GM12878 (cell line): ENCODE results near the gene APOBEC3C. TPM values are rescaled to one million over a fixed set of nuclear protein-coding genes. Genes with fewer than 3 reads are reported as not detected.

Experiments
- ATAC-seq: fragments of 200-7000 bp; cut with Tn5 transposase; 3 replicates; pipeline ENCODE4 v1.9.1; 2020; ENCODE audit warnings: mild to moderate bottlenecking, moderate library complexity
- BruUV-seq: library from RNA; stranded (reverse); fragments of 400-500 nt; replicated peaks from 2 replicates; lab custom pipeline; 2021; lab: Mats Ljungman, UMichigan
- CTCF ChIA-PET: fragments of 300-600 bp; sonication (Branson Sonifier 250); formaldehyde crosslinking; extraction: SDS; loops from one replicate; lab custom pipeline; 2021; ENCODE audit warnings: inconsistent platforms; lab: Yijun Ruan, JAX
- POLR2A ChIA-PET: fragments of 350-600 bp; formaldehyde crosslinking; extraction: SDS; loops from one replicate; lab custom pipeline; 2021; ENCODE audit warnings: inconsistent platforms; lab: Charles Lee
- RAD21 ChIA-PET: fragments of 300-600 bp; sonication (Branson Sonifier 250); formaldehyde crosslinking; loops from one replicate; lab custom pipeline; 2023; ENCODE audit warnings: antibody characterized with exemption; ENCODE audit not compliant: unreplicated experiment; lab: Charles Lee
- SMC1A ChIA-PET: fragments of 300-600 bp; sonication (Branson Sonifier 250); formaldehyde crosslinking; loops from one replicate; lab custom pipeline; 2023; ENCODE audit not compliant: unreplicated experiment, uncharacterized antibody; lab: Charles Lee
- DNase-seq: peaks from one replicate; pipeline ENCODE4 v3.0.0-alpha.2; 2011; ENCODE audit warnings: low read depth, low spot score
- FAIRE-seq: peaks from 3 replicates; lab custom pipeline; 2011; peaks lifted over from hg19 to GRCh38; lab: Jason Lieb, UNC
- H2AFZ ChIP-seq: 2 replicates; pipeline ENCODE4 v1.6.0; 2011; ENCODE audit warnings: low read depth, low read length, control low read depth; ENCODE audit not compliant: control insufficient read depth
- H3K27ac ChIP-seq: 2 replicates; pipeline ENCODE4 v1.5.1; 2011; ENCODE audit warnings: control low read depth; ENCODE audit not compliant: control insufficient read depth, insufficient read depth
- H3K27me3 ChIP-seq, 2 experiments: replicated peaks in 1 of 2; 2 replicates each; pipeline versions ENCODE4 v1.6.0 to v1.6.1; 2011; ENCODE audit warnings: low read length in 1 of 2; ENCODE audit not compliant: control insufficient read depth in 2 of 2, insufficient read depth in 2 of 2
- H3K36me3 ChIP-seq, 2 experiments: 2 replicates each; pipeline ENCODE4 v1.5.1; 2011; ENCODE audit warnings: low read length in 1 of 2; ENCODE audit not compliant: control insufficient read depth in 2 of 2, insufficient read depth in 2 of 2
- H3K4me1 ChIP-seq: 2 replicates; pipeline ENCODE4 v1.6.1; 2011; ENCODE audit warnings: mild to moderate bottlenecking, low read length, moderate library complexity, mixed read lengths; ENCODE audit not compliant: control insufficient read depth, insufficient read depth
- H3K4me2 ChIP-seq: 2 replicates; pipeline ENCODE4 v1.6.0; 2011; ENCODE audit warnings: control low read depth; ENCODE audit not compliant: control insufficient read depth, insufficient read depth
- H3K4me3 ChIP-seq: fragments of 200-600 bp; sonication (generic); 2 replicates; pipeline ENCODE4 v1.5.1; 2016
- H3K79me2 ChIP-seq: 2 replicates; pipeline ENCODE4 v1.6.0; 2011; ENCODE audit warnings: low read length; ENCODE audit not compliant: control insufficient read depth, insufficient read depth
- H3K9ac ChIP-seq: 2 replicates; pipeline ENCODE4 v1.8.0; 2011; ENCODE audit warnings: low read length, control low read depth, mixed read lengths; ENCODE audit not compliant: control insufficient read depth, insufficient read depth
- H3K9me3 ChIP-seq: replicated peaks from 3 replicates; pipeline ENCODE4 v1.5.1; 2011; ENCODE audit warnings: mild to moderate bottlenecking, low read length; ENCODE audit not compliant: control insufficient read depth, insufficient read depth
- H4K20me1 ChIP-seq: 2 replicates; pipeline ENCODE4 v1.6.0; 2011; ENCODE audit not compliant: control insufficient read depth, insufficient read depth
- ATF7 ChIP-seq: fragments of 450-650 bp; IDR thresholded peaks from 2 replicates; pipeline ENCODE4 v1.6.1; 2016; ENCODE audit warnings: low read depth, mild to moderate bottlenecking
- GABPA ChIP-seq: IDR thresholded peaks from 2 replicates; pipeline ENCODE4 v1.6.1; 2014; ENCODE audit warnings: antibody characterized with exemption, low read depth, mild to moderate bottlenecking, inconsistent platforms
- KAT2A ChIP-seq: conservative IDR thresholded peaks from 2 replicates; pipeline ENCODE4 v1.6.1; 2011; ENCODE audit warnings: low read depth, low read length; ENCODE audit not compliant: control insufficient read depth
- KLF5 ChIP-seq: fragments of 450-650 bp; IDR thresholded peaks from 2 replicates; pipeline ENCODE4 v1.6.1; 2014; ENCODE audit warnings: mild to moderate bottlenecking; ENCODE audit not compliant: partially characterized antibody
- POLR2AphosphoS5 ChIP-seq: IDR thresholded peaks from 2 replicates; pipeline ENCODE4 v1.6.1; 2011; ENCODE audit warnings: mild to moderate bottlenecking, low read length, inconsistent platforms
- SMAD5 ChIP-seq: IDR thresholded peaks from 2 replicates; pipeline ENCODE4 v1.6.1; 2016; ENCODE audit warnings: antibody characterized with exemption, low read depth
- ZBED1 ChIP-seq: IDR thresholded peaks from 2 replicates; pipeline ENCODE4 v1.6.1; 2016; ENCODE audit warnings: borderline replicate concordance
- WGBS: methylation state at CpG from one replicate; pipeline ENCODE4 v1.1.6; 2016; ENCODE audit warnings: low lambda C conversion rate; ENCODE audit not compliant: insufficient replicate concordance, insufficient coverage; ENCODE audit errors: missing lambda C conversion rate; 5-methylcytosine and 5-hydroxymethylcytosine counted together
- in situ Hi-C: fragments of 300-500 bp; cut with MboI; formaldehyde crosslinking; loops from 9 replicates; pipeline ENCODE4 v1.14.3; 2018; ENCODE audit warnings: mixed read lengths
- intact Hi-C: fragments of 100-400 bp; cut with micrococcal nuclease; formaldehyde crosslinking; loops from one replicate; pipeline ENCODE4 v1.14.2; 2022; ENCODE audit not compliant: unreplicated experiment
- polyA plus RNA-seq, 11 experiments: library from polyadenylated mRNA; depleted of rRNA in 4 of 11; unstranded in 6 of 11; stranded (reverse) in 5 of 11; fragments of >200 nt; fragmentation: Nextera tagmentation in 4 of 11; fragmentation: Illumina TruSeq in 1 of 11; extraction: Ambion mirVana in 4 of 11; extraction: Trizol in 1 of 11; gene quantifications; 1 replicate in 1 of 11; 2 replicates in 10 of 11; pipeline versions ENCODE4 v1.2.1 to v1.2.3, GENCODE V29; 2011 to 2016; ENCODE audit warnings: inconsistent platforms in 2 of 11, missing spikeins in 2 of 11, low read depth in 1 of 11
- total RNA-seq, 4 experiments: library from RNA; depleted of rRNA in 3 of 4; stranded (reverse); fragments of >200 nt in 3 of 4; fragmentation: Illumina TruSeq in 1 of 4; extraction: Trizol in 1 of 4; gene quantifications; 2 replicates each; pipeline versions ENCODE4 v1.2.1 to v1.2.3, GENCODE V29; 2013 to 2021
- TF ChIP-seq, protein P1 (sequence below): IDR thresholded peaks from 2 replicates; pipeline ENCODE4 v1.6.1; 2011; ENCODE audit warnings: borderline replicate concordance, low read depth, mild to moderate bottlenecking, moderate library complexity, mixed read lengths, low read length; ENCODE audit not compliant: insufficient read depth; ENCODE audit errors: extremely low read length

Gene APOBEC3C
- total and polyA plus RNA-seq, 10 of the 15 experiments (the other 5 are each of a cell fraction or from before 2014, with no cell fraction given), result 22.9 to 290 (median 156) TPM

GRCh38 chr22:38970551-38970950 is 43.5 kb upstream of the APOBEC3C start (continued):
- TF ChIP-seq KAT2A (no peak), ATF7 (no peak), ZBED1 (no peak), SMAD5 (no peak)

- BruUV-seq, result no TSS peak
- TF ChIP-seq, protein P1, sequence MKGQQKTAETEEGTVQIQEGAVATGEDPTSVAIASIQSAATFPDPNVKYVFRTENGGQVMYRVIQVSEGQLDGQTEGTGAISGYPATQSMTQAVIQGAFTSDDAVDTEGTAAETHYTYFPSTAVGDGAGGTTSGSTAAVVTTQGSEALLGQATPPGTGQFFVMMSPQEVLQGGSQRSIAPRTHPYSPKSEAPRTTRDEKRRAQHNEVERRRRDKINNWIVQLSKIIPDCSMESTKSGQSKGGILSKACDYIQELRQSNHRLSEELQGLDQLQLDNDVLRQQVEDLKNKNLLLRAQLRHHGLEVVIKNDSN, result no peak
- no peak for TF ChIP-seq GABPA
- TF ChIP-seq KLF5, result no peak
- no peak for TF ChIP-seq POLR2AphosphoS5
- CTCF ChIA-PET, result interaction anchor here (0.5 to 7.8 kb wide), 7 partner anchors 10 to 155 kb away, joined by 3 to 73 read pairs (median 4); partner anchors contain the start of gene CBX6
- WGBS, result 49% methylated on average over 5 of the region's 5 CpGs
- Histone ChIP-seq H2AFZ (no peak overlapping the region), H3K9ac (no peak overlapping the region), H3K4me3 (no peak overlapping the region), H3K79me2 (no peaks in the 10 kb centered on the region), H3K4me1 (peaks cover 9% of the 10 kb centered on the region), H4K20me1 (no peaks in the 10 kb centered on the region), H3K27ac (no peak overlapping the region), H3K27me3 (no peaks in the 10 kb centered on the region; a peak in 1 of 4 replicates), H3K4me2 (no peak overlapping the region), H3K36me3 (no peaks in the 10 kb centered on the region), H3K9me3 (no peaks in the 10 kb centered on the region)
- ATAC-seq (no peak), FAIRE-seq (no peak), DNase-seq (no peak)
- in situ Hi-C loops (no loop called here), intact Hi-C loops (no loop called here)
- SMC1A ChIA-PET, result interaction anchor here (0.6 to 6.9 kb wide), 4 partner anchors 10 to 148 kb away, joined by 4 to 50 read pairs (median 8); partner anchors contain the start of gene CBX6
- RAD21 ChIA-PET, result interaction anchor here (1.0 to 5.2 kb wide), 3 partner anchors 33 to 202 kb away, joined by 3 to 39 read pairs (median 8); no protein-coding TSS in a partner anchor
- POLR2A ChIA-PET, result interaction anchor here (0.6 to 1.2 kb wide), 2 partner anchors 42 to 101 kb away, joined by 3 to 7 read pairs; no protein-coding TSS in a partner anchor
These were observed 42.9 kb upstream of the APOBEC3C start for GRCh38 chr22:38971202-38971601.
